Activated CD4-positive, alpha-beta T cell treated with anti-CD3 and anti-CD28 coated beads for 48 hours (primary cell): ENCODE data around the gene ADISSP.

Source experiments
- DNase-seq: peaks from one replicate; pipeline ENCODE4 v3.0.0-alpha.2; 2020

ADISSP gene

DNA sequence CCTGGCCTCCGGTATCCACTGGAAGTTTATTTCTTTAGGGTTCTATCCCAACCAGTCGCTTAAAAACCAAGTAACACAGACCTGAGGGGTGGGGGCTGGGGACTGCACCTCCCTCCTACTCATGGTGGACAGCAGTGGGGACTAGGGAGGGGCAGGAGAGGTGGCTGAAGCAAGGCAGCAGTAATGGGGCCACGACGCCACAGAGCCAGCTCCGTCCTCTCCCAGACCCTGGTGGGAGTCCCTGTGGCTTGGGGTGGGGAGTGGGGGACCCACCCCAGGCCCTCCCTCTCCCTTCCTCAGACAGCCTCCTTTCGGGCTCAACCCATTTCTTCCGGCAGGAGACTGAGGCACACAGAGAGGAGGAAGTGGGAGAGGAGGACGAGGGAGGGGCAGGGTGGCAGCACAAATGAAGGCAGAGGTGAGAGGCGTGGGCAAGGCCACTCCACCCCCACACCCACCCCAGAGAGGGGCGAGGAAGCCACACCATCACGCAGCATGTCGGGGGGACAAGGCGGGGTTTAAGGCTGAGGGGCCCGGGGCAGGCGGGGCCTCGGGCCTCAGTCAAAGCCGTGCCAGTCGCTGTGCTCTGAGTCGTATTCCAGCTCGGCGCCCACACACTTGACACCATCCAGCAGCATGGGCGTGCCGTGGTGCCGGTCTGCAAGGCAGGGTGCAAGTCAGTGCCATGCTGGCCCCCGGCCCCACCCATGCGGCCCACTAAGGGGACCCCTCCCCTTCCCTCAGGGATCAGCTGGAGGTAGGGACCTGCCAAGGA, 13.9 kb downstream of the ADISSP start:
- no peak for DNase-seq

DNA sequence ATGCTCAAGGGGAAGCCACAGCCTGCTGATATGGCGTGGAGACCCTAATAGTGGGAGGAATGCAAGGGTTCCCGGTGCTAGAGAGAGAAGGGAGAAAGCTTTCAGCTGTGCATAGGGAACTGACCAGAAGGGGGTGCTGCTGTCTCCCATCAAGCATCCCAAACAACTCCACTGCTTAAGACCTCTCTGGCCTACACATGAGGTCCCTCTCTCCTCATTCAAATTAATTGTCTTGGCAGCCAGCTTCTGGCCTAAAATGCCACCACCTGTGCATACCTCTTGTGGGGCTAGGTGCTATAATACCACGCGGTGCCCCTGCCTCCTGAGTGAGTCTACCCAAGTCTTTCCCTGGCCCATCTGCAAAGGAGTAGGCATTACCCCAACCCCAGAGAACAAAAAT, 14.5 kb downstream of the ADISSP start:
- peak; percentile 70 for DNase-seq

DNA sequence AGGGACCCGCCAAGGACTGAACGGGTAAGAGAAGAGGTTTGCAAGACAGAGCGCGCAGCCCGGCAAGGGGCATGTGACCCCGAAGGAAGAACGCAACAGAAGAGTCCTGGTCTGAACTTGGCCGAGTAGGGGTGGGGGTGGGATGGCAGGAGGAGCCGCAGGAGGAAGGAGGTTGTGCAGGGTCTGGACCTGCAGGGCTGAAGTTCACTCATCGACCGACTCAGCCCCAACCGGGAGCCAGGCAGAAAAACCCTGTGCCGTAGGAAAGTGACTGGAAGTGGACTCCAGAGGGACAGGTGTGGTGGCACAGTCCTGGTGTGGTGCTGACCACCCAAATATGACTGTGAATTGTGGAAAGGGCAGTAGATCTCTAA, 15.2 kb downstream of the ADISSP start:
- DNase-seq, result no peak

- peak; percentile 67 for DNase-seq
Observed at GRCh38 chr20:3751675-3752385, 15.7 kb downstream of the ADISSP start.

DNA sequence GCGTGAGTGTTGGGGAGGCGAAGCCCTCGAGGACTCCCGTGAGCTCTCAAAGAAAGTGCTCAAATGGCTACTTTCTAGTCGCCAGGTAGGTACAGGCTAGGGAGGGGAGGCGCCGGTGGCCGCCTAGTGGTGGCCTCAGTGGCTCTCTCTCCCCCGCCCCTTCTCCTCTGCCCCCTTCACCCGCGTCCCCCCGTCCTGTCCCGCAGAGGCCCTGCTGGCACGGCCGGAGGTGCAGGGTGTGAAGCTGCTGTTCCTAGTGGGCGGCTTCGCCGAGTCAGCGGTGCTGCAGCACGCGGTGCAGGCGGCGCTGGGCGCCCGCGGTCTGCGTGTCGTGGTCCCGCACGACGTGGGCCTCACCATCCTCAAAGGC, 16.3 kb downstream of the ADISSP start:
- DNase-seq, result no peak

DNA sequence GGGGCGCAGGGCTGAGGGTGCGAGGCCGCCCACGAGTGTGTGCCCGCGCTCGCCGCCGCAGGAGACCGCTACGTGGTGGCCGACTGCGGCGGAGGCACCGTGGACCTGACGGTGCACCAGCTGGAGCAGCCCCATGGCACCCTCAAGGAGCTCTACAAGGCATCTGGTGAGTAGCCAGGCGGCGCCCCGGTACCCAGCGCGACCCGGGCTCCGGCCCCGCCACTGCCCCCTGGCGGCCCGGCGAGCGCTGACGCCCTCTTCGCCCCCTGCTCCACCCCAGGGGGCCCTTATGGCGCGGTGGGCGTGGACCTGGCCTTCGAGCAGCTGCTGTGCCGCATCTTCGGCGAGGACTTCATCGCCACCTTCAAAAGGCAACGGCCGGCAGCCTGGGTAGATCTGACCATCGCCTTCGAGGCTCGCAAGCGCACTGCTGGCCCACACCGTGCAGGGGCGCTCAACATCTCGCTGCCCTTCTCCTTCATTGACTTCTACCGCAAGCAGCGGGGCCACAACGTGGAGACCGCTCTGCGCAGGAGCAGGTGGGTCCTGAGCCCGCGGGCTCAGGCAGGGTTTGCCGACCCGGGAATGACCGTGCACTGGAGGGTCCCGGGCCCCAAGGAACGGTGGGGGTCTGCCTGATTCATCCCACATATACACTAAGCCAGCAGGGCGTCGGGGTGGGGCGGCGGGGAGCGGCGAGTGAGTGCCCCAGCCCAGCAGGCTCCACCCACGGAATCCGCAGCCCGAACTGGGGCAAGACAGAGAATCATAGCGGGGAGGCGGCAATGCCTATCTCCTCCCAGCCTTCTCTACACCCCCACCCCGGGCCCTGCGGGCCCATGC, 17.6 kb downstream of the ADISSP start:
- peak; percentile 68 for DNase-seq

DNA sequence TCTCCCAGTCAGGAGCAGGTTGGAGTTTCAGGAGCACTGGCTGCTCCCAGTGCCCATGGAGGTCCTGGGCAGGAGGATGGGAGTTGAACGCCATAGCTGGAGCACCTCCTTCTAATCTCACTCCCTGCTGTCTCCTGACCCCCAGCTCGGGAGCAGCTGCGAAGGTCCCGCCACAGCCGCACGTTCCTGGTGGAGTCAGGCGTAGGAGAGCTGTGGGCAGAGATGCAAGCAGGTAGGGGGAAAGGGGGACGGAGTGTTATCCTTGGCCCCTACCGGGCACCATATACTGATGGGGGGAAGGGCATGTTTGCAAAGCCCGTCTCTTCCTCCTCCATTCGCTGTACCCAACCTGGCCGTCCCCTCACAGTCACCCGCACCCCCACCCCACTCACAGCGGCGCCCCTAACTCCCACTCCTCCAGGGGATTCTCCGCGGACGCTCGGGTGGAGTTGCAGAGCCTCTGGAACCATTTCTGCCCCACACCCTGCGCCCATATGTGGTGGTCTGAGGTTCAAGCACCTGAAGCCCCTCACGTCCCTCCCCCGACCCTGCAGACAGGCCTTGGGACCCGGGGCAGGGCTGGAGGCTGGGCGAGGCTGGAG, 18.4 kb downstream of the ADISSP start:
- DNase-seq, result no peak

DNA sequence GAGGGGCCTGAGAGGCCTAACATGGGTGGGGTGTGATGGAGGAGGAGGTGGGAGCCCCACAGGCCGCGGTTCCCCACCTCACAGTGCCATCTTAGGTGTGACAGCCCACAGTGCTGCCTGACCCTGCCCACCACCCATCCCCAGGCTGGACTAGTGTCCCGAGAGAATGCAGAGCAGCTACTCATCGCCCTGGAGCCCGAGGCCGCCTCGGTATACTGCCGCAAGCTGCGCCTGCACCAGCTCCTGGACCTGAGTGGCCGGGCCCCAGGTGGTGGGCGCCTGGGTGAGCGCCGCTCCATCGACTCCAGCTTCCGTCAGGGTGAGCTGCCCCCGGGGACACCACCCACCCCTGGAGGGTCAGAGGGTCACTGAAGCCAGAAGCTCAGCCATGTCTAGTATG, 19.5 kb downstream of the ADISSP start:
- no peak for DNase-seq

DNA sequence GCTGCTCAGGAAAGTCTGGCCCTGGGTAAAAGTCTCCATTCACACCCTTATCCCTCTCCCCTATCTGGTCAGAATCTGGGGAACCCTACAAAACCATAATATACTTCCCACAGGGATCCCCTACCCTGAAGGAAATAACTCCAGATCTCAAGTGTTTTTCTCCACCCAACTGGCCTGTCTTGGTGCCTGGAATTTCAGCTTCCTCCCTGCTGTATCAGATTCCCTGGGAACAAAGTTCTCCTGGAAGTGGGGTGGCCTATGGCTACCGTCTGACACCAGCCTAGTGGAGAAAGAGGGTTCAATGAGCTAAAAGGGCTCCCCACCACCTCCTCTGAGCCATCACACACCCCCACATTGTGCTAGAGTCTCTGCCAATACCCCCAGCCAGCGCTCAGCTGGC, 20.1 kb downstream of the ADISSP start:
- no peak for DNase-seq

DNA sequence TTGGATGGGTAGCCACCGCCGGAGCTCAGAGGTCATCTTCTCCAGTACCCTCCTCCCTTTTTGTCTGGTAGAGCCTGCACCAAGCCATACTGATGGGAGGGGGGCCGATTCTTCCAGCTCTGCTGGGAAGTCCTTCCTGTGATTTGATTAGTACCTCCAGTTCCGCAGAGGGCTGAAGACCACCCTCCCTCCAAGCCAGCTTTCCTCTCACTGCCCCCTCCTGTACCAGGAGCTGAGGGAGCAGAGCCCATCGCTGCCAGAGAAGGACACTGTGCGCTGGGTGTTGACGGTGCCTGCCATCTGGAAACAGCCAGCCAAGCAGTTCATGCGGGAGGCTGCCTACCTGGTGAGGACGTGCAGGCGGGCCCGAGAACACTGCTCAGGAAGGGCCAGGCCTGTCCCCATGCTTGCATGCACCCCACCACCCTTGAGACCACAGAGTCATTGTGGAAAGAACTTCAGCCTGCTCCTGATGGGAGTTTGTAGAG, 21.8 kb downstream of the ADISSP start:
- DNase-seq, result no peak

DNA sequence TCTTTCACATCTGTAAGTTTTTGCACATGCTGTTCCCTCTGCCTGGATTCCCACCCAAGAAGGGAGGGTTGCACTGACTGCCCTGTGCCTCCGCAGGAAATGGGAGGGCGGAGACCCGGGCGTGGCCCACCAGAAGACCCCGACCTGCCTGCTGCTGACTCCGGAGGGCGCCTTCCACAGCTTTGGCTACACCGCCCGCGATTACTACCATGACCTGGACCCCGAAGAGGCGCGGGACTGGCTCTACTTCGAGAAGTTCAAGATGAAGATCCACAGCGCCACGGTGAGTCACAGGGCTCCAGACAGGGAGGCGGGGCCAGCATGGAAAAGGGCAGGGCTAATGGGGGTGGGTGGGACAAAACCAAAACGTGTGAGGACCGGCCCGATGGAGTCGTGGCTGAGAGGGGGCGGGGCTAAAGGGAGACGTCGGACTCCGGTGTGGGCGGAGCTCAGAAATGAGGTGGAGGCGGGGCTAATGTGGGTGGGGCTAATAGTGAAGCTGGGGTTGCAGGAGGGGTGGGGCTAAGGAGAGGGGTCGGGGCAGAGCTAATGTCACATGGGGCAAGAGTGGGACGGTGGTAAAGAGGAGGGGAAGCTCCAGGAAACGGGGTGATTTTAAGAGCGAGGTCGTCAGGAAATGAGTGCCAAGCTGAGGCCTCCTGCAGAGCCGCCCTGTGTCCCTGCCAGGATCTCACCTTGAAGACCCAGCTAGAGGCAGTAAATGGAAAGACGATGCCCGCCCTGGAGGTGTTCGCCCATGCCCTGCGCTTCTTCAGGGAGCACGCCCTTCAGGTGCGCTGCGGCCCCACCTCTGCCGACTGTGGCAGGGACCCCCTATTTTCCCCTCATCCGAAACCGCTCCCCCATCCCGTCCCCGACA, 22.5 kb downstream of the ADISSP start:
- DNase-seq, result peak; percentile 87

- DNase-seq, result no peak
Observed at GRCh38 chr20:3744037-3744436, 23.5 kb downstream of the ADISSP start.

DNA sequence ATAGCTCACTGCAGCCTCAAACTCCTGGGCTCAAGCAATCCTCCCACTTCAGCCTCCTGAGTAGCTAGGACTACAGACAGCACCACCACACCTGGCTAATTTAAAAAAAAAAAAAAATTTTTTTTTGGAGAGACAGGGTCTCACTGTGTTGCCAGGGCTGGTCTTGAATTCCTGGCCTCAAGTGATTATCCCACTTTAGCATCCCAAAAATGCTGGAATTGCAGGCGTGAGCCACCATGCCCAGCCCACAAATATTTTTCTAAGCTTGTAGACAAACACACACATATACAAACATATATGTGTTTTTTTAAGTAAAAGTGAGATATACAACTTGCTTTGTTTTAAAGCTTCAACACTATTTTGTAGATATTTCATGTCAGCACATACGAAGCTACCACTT, 24.3 kb downstream of the ADISSP start:
- no peak for DNase-seq

- DNase-seq, result no peak
Observed at GRCh38 chr20:3741836-3742458, 25.6 kb downstream of the ADISSP start.

- DNase-seq, result no peak
Observed at GRCh38 chr20:3740615-3741301, 26.8 kb downstream of the ADISSP start.

DNA sequence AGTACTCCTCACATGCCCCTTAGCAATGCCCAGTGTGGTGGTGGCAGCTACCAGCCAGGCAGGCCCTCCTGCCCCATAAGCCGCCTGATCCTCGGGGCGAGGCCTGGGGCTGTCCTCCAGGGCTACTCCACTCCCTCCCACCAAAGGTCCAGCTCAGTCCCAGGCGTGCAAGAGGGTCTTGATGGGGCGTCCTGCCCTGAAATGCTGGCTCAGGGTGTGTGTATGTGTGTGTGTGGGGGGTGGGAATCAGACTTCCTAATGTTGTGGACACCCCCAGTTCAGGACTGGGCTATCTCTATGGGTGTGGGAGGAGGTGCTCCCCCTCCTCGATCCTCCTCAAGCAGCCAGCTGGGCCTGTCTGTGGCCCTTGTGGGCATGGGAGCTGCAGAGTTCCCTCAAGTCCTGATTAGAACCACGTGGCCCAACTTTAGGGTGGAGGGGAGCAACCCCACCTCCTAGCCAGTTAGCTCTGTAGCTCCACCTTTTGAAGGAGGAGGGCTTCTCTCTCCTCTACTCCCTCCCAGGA, 27.6 kb downstream of the ADISSP start:
- no peak for DNase-seq

- DNase-seq, result no peak
Observed at GRCh38 chr20:3739054-3739925, 28.3 kb downstream of the ADISSP start.

DNA sequence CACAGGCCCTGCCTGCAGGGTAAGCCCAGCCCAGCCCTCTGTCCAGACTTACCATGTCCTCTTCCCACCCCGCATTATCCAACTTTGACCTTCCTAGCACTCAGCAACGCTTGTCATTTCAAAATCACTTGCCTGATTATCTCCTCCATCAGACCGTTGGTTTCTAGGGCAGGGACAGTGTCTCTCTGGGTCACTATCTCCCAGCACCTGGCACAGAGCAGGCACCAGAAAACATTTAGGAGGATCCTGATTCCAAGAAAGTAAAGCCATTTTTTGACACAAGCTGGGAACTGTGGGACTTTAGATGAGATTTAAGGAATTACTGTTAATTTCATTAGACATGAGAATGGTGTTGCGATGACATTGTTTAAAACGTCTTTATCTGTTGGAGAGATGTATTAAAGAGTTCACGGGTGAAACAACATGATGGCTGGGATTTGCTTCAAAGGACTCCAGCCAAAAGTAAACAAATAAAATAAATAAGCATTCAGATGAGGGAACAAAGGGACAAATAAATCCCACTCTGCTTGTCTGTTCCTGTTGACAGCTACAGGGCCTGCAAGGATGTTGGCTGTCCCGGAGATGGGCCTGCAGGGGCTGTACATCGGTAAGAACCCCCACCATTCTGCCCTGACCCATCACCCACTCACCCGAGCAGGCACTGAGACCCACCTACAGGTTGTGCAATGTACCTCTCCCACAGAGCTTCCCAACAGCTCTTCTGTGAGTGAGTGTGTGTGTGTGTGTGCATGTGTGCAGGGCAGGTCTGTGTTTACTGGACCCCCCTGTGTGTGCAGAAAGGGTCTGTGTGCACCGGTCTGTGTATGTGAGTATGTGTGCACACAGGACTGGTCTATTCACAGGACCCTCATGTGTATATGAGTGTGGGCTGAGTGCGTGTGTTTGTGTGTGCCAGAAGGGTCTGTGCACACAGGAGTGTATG, 29.2 kb downstream of the ADISSP start:
- no peak for DNase-seq

- DNase-seq, result no peak
Observed at GRCh38 chr20:3735768-3736167, 31.8 kb downstream of the ADISSP start.
